A549 (cell line): Measurements from ENCODE around the gene NYNRIN. TPM values are rescaled to one million over a fixed set of nuclear protein-coding genes. Genes with fewer than 3 reads are reported as not detected.

Source experiments
- ATAC-seq, 2 experiments: fragments of 200-7000 bp in 1 of 2; fragments of >200 bp in 1 of 2; cut with Nextera tagmentation in 1 of 2; cut with Tn5 transposase in 1 of 2; 3 replicates each; pipeline versions ENCODE4 v1.8.0 to v1.9.1; 2018 to 2020; ENCODE audit warnings: mild to moderate bottlenecking in 1 of 2, moderate library complexity in 1 of 2
- CTCF ChIA-PET: fragments of 300-600 bp; sonication (Branson Sonifier 250); formaldehyde crosslinking; extraction: SDS; loops from one replicate; lab custom pipeline; 2021; ENCODE audit warnings: antibody characterized with exemption, inconsistent platforms; lab: Yijun Ruan, JAX
- POLR2A ChIA-PET: fragments of 350-600 bp; formaldehyde crosslinking; extraction: SDS; loops from one replicate; lab custom pipeline; 2021; ENCODE audit warnings: antibody characterized with exemption, inconsistent platforms; lab: Yijun Ruan, JAX
- DNase-seq, 2 experiments: peaks; one replicate each; pipeline versions ENCODE4 v3.0.0 to v3.0.0-alpha.2; 2011 to 2016; ENCODE audit warnings: low read depth in 1 of 2, low spot score in 1 of 2
- FAIRE-seq: peaks from 2 replicates; lab custom pipeline; 2011; peaks lifted over from hg19 to GRCh38; lab: Jason Lieb, UNC
- H3K27ac ChIP-seq, 2 experiments: fragments of >200 bp; sonication (Bioruptor Twin); formaldehyde crosslinking; 3 replicates each; pipeline ENCODE4 v1.5.1; 2016 to 2017
- H3K4me1 ChIP-seq: fragments of >200 bp; sonication (Bioruptor Twin); formaldehyde crosslinking; 3 replicates; pipeline ENCODE4 v1.6.1; 2016
- H3K4me2 ChIP-seq: fragments of >200 bp; sonication (Bioruptor Twin); formaldehyde crosslinking; 3 replicates; pipeline ENCODE4 v1.6.1; 2016
- H3K4me3 ChIP-seq: fragments of >200 bp; sonication (Bioruptor Twin); formaldehyde crosslinking; 3 replicates; pipeline ENCODE4 v1.5.1; 2016
- H3K9me3 ChIP-seq: fragments of >200 bp; sonication (Bioruptor Twin); formaldehyde crosslinking; 3 replicates; pipeline ENCODE4 v1.6.1; 2016
- CTCF ChIP-seq: fragments of >200 bp; sonication (Bioruptor Twin); formaldehyde crosslinking; IDR thresholded peaks from 3 replicates; pipeline ENCODE4 v1.5.1; 2016
- EHMT2 ChIP-seq: fragments of 200-600 bp; sonication (generic); IDR thresholded peaks from 2 replicates; pipeline ENCODE4 v1.6.1; 2016; ENCODE audit warnings: antibody characterized with exemption, low read depth, mild to moderate bottlenecking, moderate library complexity
- EP300 ChIP-seq, 2 experiments: fragments of >200 bp; sonication (Bioruptor Twin); formaldehyde crosslinking; IDR thresholded peaks; 2 replicates in 1 of 2; 3 replicates in 1 of 2; pipeline ENCODE4 v1.6.1; 2016 to 2017
- FOSB ChIP-seq: fragments of 250-450 bp; sonication (Bioruptor Pico); IDR thresholded peaks from 2 replicates; pipeline ENCODE4 v1.5.0; 2020; ENCODE audit warnings: mild to moderate bottlenecking, moderate library complexity
- FOXS1 ChIP-seq: fragments of 250-450 bp; sonication (Bioruptor Pico); IDR thresholded peaks from 2 replicates; pipeline ENCODE4 v1.5.0; 2020; ENCODE audit warnings: mild to moderate bottlenecking, moderate library complexity
- HES2 ChIP-seq: fragments of >200 bp; sonication (Bioruptor Twin); formaldehyde crosslinking; IDR thresholded peaks from 2 replicates; pipeline ENCODE4 v1.6.1; 2016
- HMGXB4 ChIP-seq: fragments of 250-450 bp; sonication (Bioruptor Pico); IDR thresholded peaks from 2 replicates; pipeline ENCODE4 v1.5.0; 2021; ENCODE audit warnings: mild to moderate bottlenecking, moderate library complexity, borderline replicate concordance
- JUN ChIP-seq, 2 experiments: fragments of >200 bp; sonication (Bioruptor Twin); formaldehyde crosslinking; IDR thresholded peaks; 2 replicates in 1 of 2; 3 replicates in 1 of 2; pipeline ENCODE4 v1.6.1; 2016 to 2017
- JUNB ChIP-seq: fragments of >200 bp; sonication (Bioruptor Twin); formaldehyde crosslinking; IDR thresholded peaks from 2 replicates; pipeline ENCODE4 v1.6.1; 2016
- MAFK ChIP-seq: fragments of 450-650 bp; IDR thresholded peaks from 2 replicates; pipeline ENCODE4 v1.6.1; 2014; ENCODE audit not compliant: partially characterized antibody
- MYC ChIP-seq: IDR thresholded peaks from 2 replicates; pipeline ENCODE4 v1.6.1; 2012; ENCODE audit warnings: mild to moderate bottlenecking, inconsistent platforms, low read length, improper control_type of control experiment, borderline replicate concordance
- PHF8 ChIP-seq: fragments of 200-600 bp; sonication (generic); IDR thresholded peaks from 2 replicates; pipeline ENCODE4 v1.6.1; 2016; ENCODE audit warnings: low read depth, mild to moderate bottlenecking, antibody characterized with exemption, moderate library complexity, borderline replicate concordance
- POLR2AphosphoS2 ChIP-seq: conservative IDR thresholded peaks from 2 replicates; pipeline ENCODE4 v1.6.1; 2012; ENCODE audit warnings: low read length, improper control_type of control experiment, inconsistent platforms
- RAD21 ChIP-seq, 2 experiments: fragments of >200 bp in 1 of 2; sonication (Bioruptor Twin) in 1 of 2; formaldehyde crosslinking in 1 of 2; IDR thresholded peaks in 1 of 2; conservative IDR thresholded peaks in 1 of 2; 2 replicates in 1 of 2; 3 replicates in 1 of 2; pipeline ENCODE4 v1.6.1; 2012 to 2018; ENCODE audit warnings: inconsistent platforms in 1 of 2
- RARB ChIP-seq: fragments of 250-450 bp; sonication (Bioruptor Pico); IDR thresholded peaks from 2 replicates; pipeline ENCODE4 v1.8.0; 2021; ENCODE audit warnings: mild to moderate bottlenecking, moderate library complexity
- REST ChIP-seq: fragments of 200-600 bp; sonication (generic); IDR thresholded peaks from 2 replicates; pipeline ENCODE4 v1.6.1; 2016; ENCODE audit warnings: antibody characterized with exemption, mild to moderate bottlenecking, moderate library complexity
- RNF2 ChIP-seq: fragments of 200-600 bp; sonication (generic); IDR thresholded peaks from 2 replicates; pipeline ENCODE4 v1.6.1; 2016; ENCODE audit warnings: low read depth, mild to moderate bottlenecking, antibody characterized with exemption, moderate library complexity, borderline replicate concordance
- TFCP2L1 ChIP-seq: fragments of 250-450 bp; sonication (Bioruptor Pico); IDR thresholded peaks from 2 replicates; pipeline ENCODE4 v1.5.0; 2021; ENCODE audit warnings: mild to moderate bottlenecking
- ZC3H11A ChIP-seq: fragments of 450-650 bp; IDR thresholded peaks from 2 replicates; pipeline ENCODE4 v1.6.1; 2014; ENCODE audit warnings: antibody characterized with exemption, mild to moderate bottlenecking
- ZSCAN20 ChIP-seq: fragments of 250-450 bp; sonication (Bioruptor Pico); IDR thresholded peaks from 2 replicates; pipeline ENCODE4 v1.8.0; 2022; ENCODE audit warnings: mild to moderate bottlenecking, moderate library complexity
- WGBS: methylation state at CpG from one replicate; pipeline ENCODE4 v1.1.6; 2017; ENCODE audit errors: missing lambda C conversion rate; 5-methylcytosine and 5-hydroxymethylcytosine counted together
- polyA plus RNA-seq, 4 experiments: library from polyadenylated mRNA; depleted of rRNA in 3 of 4; stranded (reverse); fragments of >200 nt; fragmentation: RNase III in 1 of 4; extraction: RNeasy Plus Mini Kit Qiagen cat#74134 plus additional on column Dnase treatment in 1 of 4; gene quantifications; 2 replicates in 3 of 4; 3 replicates in 1 of 4; pipeline ENCODE4 v1.2.3, GENCODE V29; 2011 to 2017
- TF ChIP-seq, protein P1 (sequence below): fragments of >200 bp; sonication (Bioruptor Twin); formaldehyde crosslinking; IDR thresholded peaks from 3 replicates; pipeline ENCODE4 v1.6.1; 2016

Gene NYNRIN
- polyA plus RNA-seq, 2 of the 4 experiments (the other 2 are of a cell fraction): 0.19 to 0.44 TPM

DNA sequence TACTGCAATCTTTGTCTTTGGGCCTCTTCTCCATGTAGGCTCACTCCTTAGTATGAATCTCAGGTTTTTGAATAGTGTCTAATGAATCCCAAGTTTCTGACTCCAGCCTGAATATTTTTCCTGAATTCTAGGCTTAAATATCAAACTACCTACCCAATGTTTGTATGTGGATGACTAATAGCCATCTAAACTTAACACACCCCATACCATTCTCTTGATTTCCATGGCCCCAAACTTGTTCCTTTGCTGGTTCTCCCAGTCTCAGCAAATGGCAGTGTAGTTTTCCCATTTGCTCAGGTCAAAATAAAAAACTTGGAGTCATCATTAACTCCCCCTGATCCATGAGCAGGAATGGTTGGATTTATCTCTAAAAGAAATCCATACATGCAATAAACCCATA, 62.5 kb downstream of the NYNRIN start:
- TF ChIP-seq ZC3H11A: no peak
- no peak for TF ChIP-seq ZSCAN20 (CRISPR knock-in tag)
- TF ChIP-seq TFCP2L1 (CRISPR knock-in tag): no peak
- TF ChIP-seq EP300 (IDR thresholded peaks at IDR 0.05): no peak
- no peak for TF ChIP-seq REST
- TF ChIP-seq CTCF: no peak
- TF ChIP-seq JUN (IDR thresholded peaks at IDR 0.05): no peak
- TF ChIP-seq RAD21 (conservative IDR thresholded peaks at IDR 0.05 in 1 of 2, IDR thresholded peaks at IDR 0.05 in 1 of 2): no peak
- TF ChIP-seq MAFK: no peak
- TF ChIP-seq RNF2: no peak
- no peak for TF ChIP-seq FOXS1
- TF ChIP-seq RARB: no peak
- no peak overlapping the region for H3K27ac ChIP-seq
- H3K9me3 ChIP-seq: no peaks in the 10 kb centered on the region
- H3K4me1 ChIP-seq: no peaks in the 10 kb centered on the region
- ATAC-seq: no peak
- ChIA-PET POLR2A (no interaction called here), CTCF (no interaction called here)
- FAIRE-seq: no peak
- H3K4me3 ChIP-seq: no peak overlapping the region
- no peak for DNase-seq
- H3K4me2 ChIP-seq: no peak overlapping the region

DNA sequence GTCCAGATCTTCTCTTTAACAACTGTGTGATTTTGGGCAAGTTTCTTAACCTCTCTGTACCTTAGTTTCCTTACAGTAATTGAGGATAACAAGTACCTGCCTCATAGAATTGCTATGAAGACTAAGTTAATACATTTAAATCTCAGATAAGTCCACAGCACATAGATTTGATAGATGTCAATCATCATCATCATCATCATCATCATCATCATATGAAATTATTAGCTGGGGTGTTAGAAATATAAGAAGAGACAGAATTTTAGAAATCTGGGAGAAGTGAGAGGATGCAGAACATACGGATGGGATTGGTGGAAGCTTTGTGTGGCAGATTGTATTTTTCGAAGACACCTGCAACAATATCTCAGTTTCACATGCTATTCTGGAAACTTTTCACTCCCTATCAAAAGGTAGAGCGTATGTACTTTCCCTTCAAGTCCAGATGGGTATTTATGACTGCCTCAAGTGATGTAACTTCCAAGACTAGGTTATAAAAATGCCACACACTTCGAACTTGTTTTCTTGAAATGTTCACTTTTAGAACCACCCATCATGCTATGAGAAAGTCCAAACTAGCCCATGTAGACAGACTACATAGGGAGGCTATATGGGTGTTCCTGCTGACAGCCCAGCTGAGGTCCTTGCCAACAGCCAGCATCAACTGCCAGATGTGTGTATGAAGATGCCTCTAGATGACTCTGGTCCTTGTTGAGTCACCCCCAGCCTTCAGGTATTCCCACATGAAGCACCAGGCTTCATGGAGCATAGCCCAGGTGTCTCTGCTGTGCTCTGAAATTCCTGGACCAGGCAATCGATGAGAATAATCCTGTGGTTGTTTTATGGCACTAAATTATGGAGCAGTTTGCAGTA, 64.4 kb downstream of the NYNRIN start:
- ATAC-seq: no peak
- POLR2A ChIA-PET: no interaction called here
- WGBS: 26% methylated on average over 5 of the region's 5 CpGs

More for the DNA sequence above, 64.4 kb downstream of the NYNRIN start:
- H3K4me3 ChIP-seq: no peak overlapping the region
- CTCF ChIA-PET: no interaction called here
- no peaks in the 10 kb centered on the region for H3K9me3 ChIP-seq
- H3K4me2 ChIP-seq: no peak overlapping the region
- no peak overlapping the region for H3K27ac ChIP-seq
- H3K4me1 ChIP-seq: no peaks in the 10 kb centered on the region
- DNase-seq (no peak), FAIRE-seq (no peak)
- TF ChIP-seq RNF2: no peak
- TF ChIP-seq MYC: no peak
- no peak for TF ChIP-seq FOSB (CRISPR knock-in tag)
- TF ChIP-seq PHF8: no peak
- no peak for TF ChIP-seq HMGXB4 (CRISPR knock-in tag)
- TF ChIP-seq MAFK: no peak
- TF ChIP-seq HES2: no peak
- TF ChIP-seq EHMT2: no peak
- no peak for TF ChIP-seq RAD21 (conservative IDR thresholded peaks at IDR 0.05 in 1 of 2, IDR thresholded peaks at IDR 0.05 in 1 of 2)
- no peak for TF ChIP-seq POLR2AphosphoS2
- TF ChIP-seq, protein P1, sequence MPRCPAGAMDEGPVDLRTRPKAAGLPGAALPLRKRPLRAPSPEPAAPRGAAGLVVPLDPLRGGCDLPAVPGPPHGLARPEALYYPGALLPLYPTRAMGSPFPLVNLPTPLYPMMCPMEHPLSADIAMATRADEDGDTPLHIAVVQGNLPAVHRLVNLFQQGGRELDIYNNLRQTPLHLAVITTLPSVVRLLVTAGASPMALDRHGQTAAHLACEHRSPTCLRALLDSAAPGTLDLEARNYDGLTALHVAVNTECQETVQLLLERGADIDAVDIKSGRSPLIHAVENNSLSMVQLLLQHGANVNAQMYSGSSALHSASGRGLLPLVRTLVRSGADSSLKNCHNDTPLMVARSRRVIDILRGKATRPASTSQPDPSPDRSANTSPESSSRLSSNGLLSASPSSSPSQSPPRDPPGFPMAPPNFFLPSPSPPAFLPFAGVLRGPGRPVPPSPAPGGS: no peak
- no peak for TF ChIP-seq JUNB
